Endothelial cell (in vitro differentiated cells): Measurements from ENCODE around the gene GFY. TPM values are rescaled to one million over a fixed set of nuclear protein-coding genes. Genes with fewer than 3 reads are reported as not detected.

Experiments
- DNase-seq: peaks from one replicate; pipeline ENCODE4 v3.0.0; 2021; ENCODE audit warnings: low spot score
- H3K27ac Mint-ChIP-seq: one replicate; pipeline ENCODE4 v1.8.0; 2021; ENCODE audit warnings: mixed read lengths, inconsistent platforms; ENCODE audit not compliant: unreplicated experiment
- H3K27me3 Mint-ChIP-seq: one replicate; pipeline ENCODE4 v1.8.0; 2021; ENCODE audit warnings: mild to moderate bottlenecking, moderate library complexity, mixed read lengths, inconsistent platforms; ENCODE audit not compliant: unreplicated experiment
- H3K36me3 Mint-ChIP-seq: one replicate; pipeline ENCODE4 v1.8.0; 2021; ENCODE audit warnings: mild to moderate bottlenecking, low read depth, mixed read lengths, inconsistent platforms; ENCODE audit not compliant: unreplicated experiment
- H3K4me1 Mint-ChIP-seq: one replicate; pipeline ENCODE4 v1.8.0; 2021; ENCODE audit warnings: mild to moderate bottlenecking, mixed read lengths, inconsistent platforms; ENCODE audit not compliant: unreplicated experiment
- H3K4me3 Mint-ChIP-seq: one replicate; pipeline ENCODE4 v1.8.0; 2021; ENCODE audit warnings: mild to moderate bottlenecking, mixed read lengths, inconsistent platforms; ENCODE audit not compliant: unreplicated experiment
- H3K9me3 Mint-ChIP-seq: one replicate; pipeline ENCODE4 v1.8.0; 2021; ENCODE audit warnings: mixed read lengths, inconsistent platforms; ENCODE audit not compliant: unreplicated experiment
- total RNA-seq: library from RNA; stranded (reverse); fragmentation: NEBNext Ultra II Directional; extraction: Animal tissue kit (Norgen Biotek cat#: 25700); gene quantifications from one replicate; pipeline ENCODE4 v1.2.1, GENCODE V29; 2021; ENCODE audit not compliant: unreplicated experiment
- TF ChIP-seq, protein P1 (sequence below): fragments of 200-600 bp; sonication (generic); IDR thresholded peaks from one replicate; pipeline ENCODE4 v1.5.0; 2021; ENCODE audit warnings: antibody characterized with exemption; ENCODE audit not compliant: unreplicated experiment

GFY gene
- total RNA-seq, 1 donor from 2014 or later: not detected

DNA sequence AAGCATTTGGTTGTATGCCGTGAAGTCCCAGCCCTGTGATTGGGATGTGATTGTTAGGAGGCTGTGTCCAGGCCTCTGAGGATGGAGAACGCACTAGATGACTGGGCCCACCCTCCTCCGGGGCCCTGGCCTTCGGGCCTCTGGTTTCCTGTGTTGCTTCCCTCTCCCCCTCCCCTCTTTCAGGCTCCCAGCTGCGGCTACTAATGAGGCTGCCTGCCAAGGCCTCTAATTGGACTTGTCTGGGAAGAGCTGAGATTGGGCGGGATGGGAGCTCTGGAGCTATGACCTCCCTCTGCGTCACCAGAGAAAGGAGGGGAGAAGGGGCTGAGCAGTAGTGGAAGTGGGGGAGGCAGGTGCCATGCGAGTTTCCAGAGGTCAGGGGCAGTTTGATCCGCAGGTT, 11.8 kb upstream of the GFY start:
- H3K27ac Mint-ChIP-seq: no peak overlapping the region

DNA sequence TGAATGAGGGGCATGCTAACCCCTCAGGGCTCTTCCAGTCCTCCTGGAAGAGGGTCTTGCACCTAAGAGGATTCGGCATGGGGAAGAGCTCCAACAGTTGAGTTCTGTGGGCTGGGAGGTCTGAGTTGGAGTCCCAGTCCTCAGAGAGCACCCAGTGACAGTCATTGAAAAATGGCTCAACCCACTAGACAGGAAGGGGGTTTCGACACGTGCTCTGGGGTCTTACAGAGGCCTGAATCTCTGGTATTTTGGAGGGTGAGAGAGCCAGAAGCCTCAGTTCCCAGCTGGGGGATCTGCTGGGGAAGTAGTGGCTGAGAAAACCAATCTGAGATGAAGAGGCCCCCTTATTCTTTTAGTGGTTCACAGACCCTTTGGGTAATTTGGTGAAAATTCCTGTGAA, 10.9 kb upstream of the GFY start:
- no peak overlapping the region for H3K4me3 Mint-ChIP-seq
- no peak overlapping the region for H3K27ac Mint-ChIP-seq
- TF ChIP-seq, protein P1, sequence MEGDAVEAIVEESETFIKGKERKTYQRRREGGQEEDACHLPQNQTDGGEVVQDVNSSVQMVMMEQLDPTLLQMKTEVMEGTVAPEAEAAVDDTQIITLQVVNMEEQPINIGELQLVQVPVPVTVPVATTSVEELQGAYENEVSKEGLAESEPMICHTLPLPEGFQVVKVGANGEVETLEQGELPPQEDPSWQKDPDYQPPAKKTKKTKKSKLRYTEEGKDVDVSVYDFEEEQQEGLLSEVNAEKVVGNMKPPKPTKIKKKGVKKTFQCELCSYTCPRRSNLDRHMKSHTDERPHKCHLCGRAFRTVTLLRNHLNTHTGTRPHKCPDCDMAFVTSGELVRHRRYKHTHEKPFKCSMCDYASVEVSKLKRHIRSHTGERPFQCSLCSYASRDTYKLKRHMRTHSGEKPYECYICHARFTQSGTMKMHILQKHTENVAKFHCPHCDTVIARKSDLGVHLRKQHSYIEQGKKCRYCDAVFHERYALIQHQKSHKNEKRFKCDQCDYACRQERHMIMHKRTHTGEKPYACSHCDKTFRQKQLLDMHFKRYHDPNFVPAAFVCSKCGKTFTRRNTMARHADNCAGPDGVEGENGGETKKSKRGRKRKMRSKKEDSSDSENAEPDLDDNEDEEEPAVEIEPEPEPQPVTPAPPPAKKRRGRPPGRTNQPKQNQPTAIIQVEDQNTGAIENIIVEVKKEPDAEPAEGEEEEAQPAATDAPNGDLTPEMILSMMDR: no peak
- peaks cover 9% of the 10 kb centered on the region for H3K27me3 Mint-ChIP-seq
- DNase-seq: no peak
- no peaks in the 10 kb centered on the region for H3K9me3 Mint-ChIP-seq
- H3K36me3 Mint-ChIP-seq: no peaks in the 10 kb centered on the region
- H3K4me1 Mint-ChIP-seq: peaks cover 37% of the 10 kb centered on the region

More for the DNA sequence above, 11.8 kb upstream of the GFY start:
- no peak overlapping the region for H3K4me3 Mint-ChIP-seq
- H3K36me3 Mint-ChIP-seq: no peaks in the 10 kb centered on the region
- peaks cover 42% of the 10 kb centered on the region for H3K4me1 Mint-ChIP-seq
- no peaks in the 10 kb centered on the region for H3K9me3 Mint-ChIP-seq
- TF ChIP-seq, protein P1: no peak
- peaks cover 12% of the 10 kb centered on the region for H3K27me3 Mint-ChIP-seq
- DNase-seq: no peak

DNA sequence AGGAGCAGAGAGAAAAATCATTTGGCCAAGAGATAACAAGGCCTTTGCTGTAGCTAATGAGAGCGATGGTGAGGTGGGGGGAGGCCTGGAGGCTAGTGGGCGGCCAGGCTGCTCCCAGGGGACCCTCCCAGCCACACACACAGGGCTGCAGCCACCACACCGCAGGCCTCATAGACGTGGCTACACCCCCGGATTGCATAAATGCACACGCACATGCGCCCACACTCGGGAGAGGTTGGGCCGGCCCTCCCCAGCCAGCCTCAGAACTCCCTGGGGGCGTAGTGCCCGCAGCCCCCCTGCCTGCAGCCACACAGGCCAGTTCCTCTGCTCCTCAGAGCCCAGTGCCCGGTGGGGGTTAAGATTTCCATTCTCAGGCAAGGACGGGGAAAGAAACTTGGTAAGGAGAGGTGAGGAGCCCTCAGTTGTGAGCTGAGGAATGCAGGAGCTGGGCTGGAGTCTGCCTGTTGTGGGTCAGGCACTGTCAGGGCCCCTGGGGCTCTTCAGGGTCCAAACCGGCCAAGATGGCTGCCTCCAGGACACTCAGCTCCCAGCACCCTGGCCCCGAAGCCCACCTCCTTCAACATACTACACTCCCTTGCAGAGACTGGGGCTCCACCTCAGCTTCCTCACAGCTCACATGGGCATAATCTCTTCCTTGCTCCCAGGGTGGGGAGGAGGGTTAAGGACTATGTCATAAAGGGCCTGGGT, 9.9 kb upstream of the GFY start:
- H3K9me3 Mint-ChIP-seq: no peaks in the 10 kb centered on the region
- TF ChIP-seq, protein P1: no peak
- peaks cover 30% of the 10 kb centered on the region for H3K4me1 Mint-ChIP-seq
- H3K27me3 Mint-ChIP-seq: peaks cover 11% of the 10 kb centered on the region
- no peak for DNase-seq
- no peak overlapping the region for H3K4me3 Mint-ChIP-seq
- H3K36me3 Mint-ChIP-seq: no peaks in the 10 kb centered on the region
- no peak overlapping the region for H3K27ac Mint-ChIP-seq

DNA sequence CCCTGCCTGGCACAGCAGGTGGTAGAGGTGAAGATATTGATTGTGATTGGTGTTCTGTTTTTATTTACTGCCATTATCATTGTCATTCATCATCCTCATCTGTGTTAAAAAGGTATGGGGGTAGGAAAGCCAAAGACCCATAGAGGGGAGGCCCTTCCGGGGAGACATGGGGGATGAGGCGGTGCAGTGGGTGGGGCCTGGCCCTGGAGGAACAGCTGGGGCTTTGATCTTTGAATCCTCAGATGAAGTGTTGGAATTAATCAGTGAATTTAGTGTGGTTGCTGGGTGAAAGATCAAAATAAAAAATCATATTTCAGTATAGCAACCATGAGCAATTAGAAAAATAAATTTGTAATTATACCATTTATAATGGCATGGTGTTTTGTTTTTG, 9.4 kb upstream of the GFY start:
- H3K27me3 Mint-ChIP-seq: peaks cover 13% of the 10 kb centered on the region
- H3K4me3 Mint-ChIP-seq: no peak overlapping the region
- H3K27ac Mint-ChIP-seq: no peak overlapping the region
- no peaks in the 10 kb centered on the region for H3K9me3 Mint-ChIP-seq
- peaks cover 32% of the 10 kb centered on the region for H3K4me1 Mint-ChIP-seq
- DNase-seq: no peak
- TF ChIP-seq, protein P1: no peak
- H3K36me3 Mint-ChIP-seq: no peaks in the 10 kb centered on the region

DNA sequence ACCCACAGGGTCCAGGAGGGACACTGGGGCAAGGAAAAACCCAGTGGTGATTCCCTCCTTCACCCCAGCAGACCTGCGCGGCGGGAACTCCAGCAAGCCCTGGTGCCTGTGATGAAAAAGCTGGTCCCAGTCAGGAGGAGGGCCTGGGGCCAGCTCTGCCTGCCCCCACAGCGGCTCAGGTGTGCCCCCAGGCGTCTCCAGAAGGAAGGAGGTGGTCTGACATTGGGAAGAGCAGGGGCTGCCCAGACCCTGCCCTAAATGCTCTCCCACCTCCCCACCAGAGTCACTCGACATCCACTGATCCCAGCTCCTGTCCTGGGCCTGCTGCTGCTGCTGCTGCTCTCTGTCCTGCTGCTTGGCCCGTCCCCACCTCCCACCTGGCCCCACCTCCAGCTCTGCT, 8.1 kb upstream of the GFY start:
- Mint-ChIP-seq H3K27me3 (peaks cover 11% of the 10 kb centered on the region), H3K9me3 (no peaks in the 10 kb centered on the region), H3K4me1 (peaks cover 26% of the 10 kb centered on the region), H3K36me3 (peaks cover 6% of the 10 kb centered on the region), H3K4me3 (no peak overlapping the region), H3K27ac (no peak overlapping the region)
- no peak for DNase-seq
- TF ChIP-seq, protein P1: no peak
